Stimulated activated naive B cell treated with anti-CD40 and anti-IgM and Interleukin-4, amounts not matched to agents 10 μg/mL and 1 μg/mL and 100 μg/mL, for 72 hours (primary cell): ENCODE data around the gene CCDC107.
"Not testable (repeated sequence)": the region's sequence is repeated elsewhere in the genome, so short reads cannot be mapped to it uniquely, and the experiment has no call there.

ENCODE experiments used
- ATAC-seq, 2 donors: fragments of 150-1000 bp; cut with Tn5 transposase; replicated peaks; 2 replicates each; pipeline ENCODE4 v1.10.0; 2021; ENCODE audit warnings: moderate library complexity in 1 of 2
- DNase-seq: peaks from one replicate; pipeline ENCODE4 v3.0.0; 2021
- H3K27ac Mint-ChIP-seq: one replicate; pipeline ENCODE4 v1.8.0; 2022; ENCODE audit warnings: mild to moderate bottlenecking, mixed read lengths
- H3K27me3 Mint-ChIP-seq, 2 donors: one replicate each; pipeline ENCODE4 v1.8.0; 2022; ENCODE audit warnings: mixed read lengths in 2 of 2
- H3K36me3 Mint-ChIP-seq, 2 donors: one replicate each; pipeline ENCODE4 v1.8.0; 2022; ENCODE audit warnings: mixed read lengths in 2 of 2, mild to moderate bottlenecking in 1 of 2
- H3K4me1 Mint-ChIP-seq, 2 donors: one replicate each; pipeline ENCODE4 v1.8.0; 2022; ENCODE audit warnings: mixed read lengths in 2 of 2, mild to moderate bottlenecking in 1 of 2
- H3K4me3 Mint-ChIP-seq, 2 donors: one replicate each; pipeline ENCODE4 v1.8.0; 2022; ENCODE audit warnings: mild to moderate bottlenecking in 2 of 2, mixed read lengths in 2 of 2, moderate library complexity in 1 of 2
- H3K9me3 Mint-ChIP-seq, 2 donors: one replicate each; pipeline ENCODE4 v1.8.0; 2022; ENCODE audit warnings: mixed read lengths in 2 of 2, mild to moderate bottlenecking in 1 of 2

CCDC107 gene

GRCh38 chr9:35627575-35627974 lies 30.5 kb upstream of the CCDC107 start:
- Mint-ChIP-seq H3K4me1 (peaks cover 28 to 61% of the 10 kb centered on the region in 2 donors), H3K27ac (peak overlapping the region; percentile 89), H3K36me3 (peaks cover 0 to 2% of the 10 kb centered on the region in 2 donors), H3K27me3 (no peaks in the 10 kb centered on the region), H3K9me3 (peaks cover 0 to 2% of the 10 kb centered on the region in 2 donors), H3K4me3 (peak overlapping the region; percentile 57 to 58)
- ATAC-seq (peak; percentile 93 to 94), DNase-seq (no peak)

DNA sequence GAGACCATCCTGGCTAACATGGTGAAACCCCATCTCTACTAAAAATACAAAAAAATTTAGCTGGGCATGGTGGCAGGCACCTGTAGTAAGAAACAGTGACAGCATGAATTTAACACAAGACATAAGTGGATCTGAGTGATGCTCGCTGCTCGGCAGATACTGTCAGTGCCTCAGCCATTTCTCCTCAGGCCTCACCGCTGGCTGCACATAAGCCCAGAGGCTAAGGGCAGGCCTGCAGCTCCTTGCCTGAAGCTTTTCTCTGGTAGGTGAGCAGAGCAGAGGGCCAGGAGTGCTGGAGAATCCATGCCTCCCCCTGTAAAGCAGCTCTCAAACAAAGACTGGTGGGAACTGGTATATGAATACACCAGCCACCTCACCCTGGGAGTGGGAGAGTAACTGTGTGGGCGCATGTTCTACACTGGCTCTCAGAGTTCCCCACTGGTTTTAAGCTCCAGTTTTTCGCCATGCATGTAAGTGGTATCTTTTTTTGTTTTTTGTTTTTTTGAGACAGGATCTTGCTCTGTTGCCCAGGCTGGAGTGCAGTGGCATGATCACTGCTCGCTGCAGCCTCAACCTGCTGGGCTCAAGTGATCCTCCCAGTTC lies 29.6 kb upstream of the CCDC107 start:
- Mint-ChIP-seq H3K27ac (peak overlapping the region; percentile 89), H3K27me3 (no peaks in the 10 kb centered on the region), H3K4me3 (no peak overlapping the region)

DNA sequence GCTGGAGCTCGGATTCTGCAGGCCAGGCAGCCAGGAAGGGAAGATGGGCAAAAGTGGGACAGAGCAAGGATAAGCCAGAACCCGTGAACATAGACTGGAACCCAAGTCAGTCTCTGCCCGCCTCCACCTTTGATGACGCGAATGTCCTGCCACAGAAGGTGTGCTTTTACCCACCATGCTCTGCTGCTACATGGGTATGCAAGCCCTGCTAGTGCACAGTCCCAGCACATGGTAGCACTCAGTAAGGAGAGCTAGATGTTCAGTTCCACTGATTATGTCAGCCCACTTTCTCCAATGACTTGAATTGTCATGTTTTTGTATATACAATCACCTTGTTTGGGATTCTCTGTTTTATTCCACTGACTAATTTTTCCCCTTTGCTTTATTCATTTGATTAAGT lies 28.5 kb upstream of the CCDC107 start:
- DNase-seq (no peak), ATAC-seq (no peak)
- Mint-ChIP-seq H3K4me3 (no peak overlapping the region), H3K27ac (peak overlapping the region; percentile 5), H3K4me1 (peaks cover 36 to 69% of the 10 kb centered on the region in 2 donors), H3K27me3 (no peaks in the 10 kb centered on the region), H3K36me3 (peaks cover 0 to 2% of the 10 kb centered on the region in 2 donors), H3K9me3 (peaks cover 0 to 2% of the 10 kb centered on the region in 2 donors)

More for the DNA sequence above, 29.6 kb upstream of the CCDC107 start:
- H3K9me3 Mint-ChIP-seq: peaks cover 0 to 2% of the 10 kb centered on the region in 2 donors
- DNase-seq (no peak), ATAC-seq (no peak)
- peaks cover 0 to 2% of the 10 kb centered on the region in 2 donors for H3K36me3 Mint-ChIP-seq
- H3K4me1 Mint-ChIP-seq: peaks cover 30 to 60% of the 10 kb centered on the region in 2 donors

- Mint-ChIP-seq H3K4me1 (peaks cover 53 to 72% of the 10 kb centered on the region in 2 donors), H3K36me3 (peaks cover 16 to 21% of the 10 kb centered on the region in 2 donors), H3K9me3 (peaks cover 6 to 14% of the 10 kb centered on the region in 2 donors), H3K4me3 (peak overlapping the region; percentile 36 to 63), H3K27me3 (no peaks in the 10 kb centered on the region), H3K27ac (peak overlapping the region; percentile 90)
- no peak for ATAC-seq
- no peak for DNase-seq
Observed at GRCh38 chr9:35635730-35636129, 22.4 kb upstream of the CCDC107 start.

DNA sequence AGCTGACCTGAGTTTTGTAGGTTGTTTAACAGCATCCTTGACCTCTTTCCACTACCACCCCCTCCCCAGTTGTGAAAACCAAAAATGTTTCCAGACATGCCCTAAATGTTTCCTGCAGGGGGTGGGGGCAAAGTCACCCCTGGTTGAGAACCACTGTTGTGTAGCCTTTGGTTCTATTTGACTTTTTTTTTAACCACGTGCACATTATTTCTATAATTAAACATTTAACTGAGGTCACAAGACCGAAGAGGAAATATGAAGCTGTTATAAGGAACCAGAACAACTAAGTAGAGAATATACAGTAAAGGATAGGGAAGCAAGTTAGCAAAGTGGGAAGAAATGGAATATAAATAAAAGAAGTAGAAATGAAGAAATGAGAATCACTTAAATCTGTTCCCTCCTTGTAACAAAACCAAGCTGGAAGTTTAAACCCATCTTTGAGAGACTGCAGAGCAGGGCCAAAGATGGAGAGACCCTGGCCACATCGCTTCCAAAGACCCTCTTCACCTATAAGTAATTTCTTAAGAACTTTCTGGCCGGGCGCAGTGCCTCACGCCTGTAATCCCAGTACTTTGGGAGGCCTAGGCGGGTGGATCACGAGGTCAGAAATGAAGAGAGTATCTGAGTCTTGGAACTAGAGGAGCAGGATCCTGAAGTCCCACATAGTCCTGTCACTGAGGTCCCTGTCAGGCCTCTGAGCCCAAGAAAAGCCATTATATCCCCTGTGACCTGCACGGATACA lies 21.8 kb upstream of the CCDC107 start:
- ATAC-seq (peak; percentile 55 to 65), DNase-seq (no peak)
- Mint-ChIP-seq H3K27ac (peak overlapping the region; percentile 90), H3K4me1 (peaks cover 58 to 78% of the 10 kb centered on the region in 2 donors), H3K27me3 (no peaks in the 10 kb centered on the region), H3K36me3 (peaks cover 20 to 26% of the 10 kb centered on the region in 2 donors), H3K4me3 (peak overlapping the region; percentile 36 to 63), H3K9me3 (peaks cover 6 to 14% of the 10 kb centered on the region in 2 donors)

GRCh38 chr9:35636877-35637246 lies 21.2 kb upstream of the CCDC107 start:
- not testable (repeated sequence) for DNase-seq, H3K27me3 Mint-ChIP-seq, ATAC-seq
- Mint-ChIP-seq H3K9me3 (peaks cover 6 to 14% of the 10 kb centered on the region in 2 donors), H3K4me1 (peaks cover 64 to 84% of the 10 kb centered on the region in 2 donors), H3K27ac (peak overlapping the region; percentile 90), H3K4me3 (peak overlapping the region; percentile 5 to 37), H3K36me3 (peaks cover 20 to 26% of the 10 kb centered on the region in 2 donors)

GRCh38 chr9:35637427-35637955 lies 20.6 kb upstream of the CCDC107 start:
- H3K4me3 Mint-ChIP-seq: peak overlapping the region; percentile 37 to 53
- H3K4me1 Mint-ChIP-seq: peaks cover 69 to 88% of the 10 kb centered on the region in 2 donors
- peak overlapping the region; percentile 90 for H3K27ac Mint-ChIP-seq
- ATAC-seq, DNase-seq, H3K27me3 Mint-ChIP-seq: not testable (repeated sequence)
- H3K36me3 Mint-ChIP-seq: peaks cover 20 to 26% of the 10 kb centered on the region in 2 donors
- H3K9me3 Mint-ChIP-seq: peaks cover 6 to 14% of the 10 kb centered on the region in 2 donors

- Mint-ChIP-seq H3K4me1 (peaks cover 73 to 92% of the 10 kb centered on the region in 2 donors), H3K9me3 (peaks cover 8 to 14% of the 10 kb centered on the region in 2 donors), H3K36me3 (peaks cover 24 to 31% of the 10 kb centered on the region in 2 donors), H3K27ac (peak overlapping the region; percentile 90)
- not testable (repeated sequence) for H3K27me3 Mint-ChIP-seq, ATAC-seq, H3K4me3 Mint-ChIP-seq, DNase-seq
Observed at GRCh38 chr9:35638751-35639150, 19.3 kb upstream of the CCDC107 start.

DNA sequence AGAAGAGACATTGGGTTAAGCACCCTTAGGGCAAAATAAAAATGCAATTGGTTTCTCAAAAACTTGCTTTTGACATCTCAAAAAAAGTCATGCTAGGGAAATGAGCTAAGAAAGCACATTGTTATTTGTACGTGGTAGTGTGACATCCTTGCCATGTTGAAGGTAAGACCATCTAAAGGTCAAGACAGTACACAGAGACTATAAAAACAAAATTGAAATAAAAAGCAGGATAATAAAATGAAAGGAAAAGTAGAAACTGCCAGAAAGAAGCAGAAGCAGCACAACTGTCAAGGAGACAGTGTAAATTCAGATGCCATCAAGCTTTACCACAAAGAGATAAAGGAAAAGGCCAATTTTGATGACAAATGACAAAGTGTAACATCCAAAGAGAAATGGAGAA lies 18.9 kb upstream of the CCDC107 start:
- peak; percentile 18 to 33 for ATAC-seq
- Mint-ChIP-seq H3K27ac (peak overlapping the region; percentile 90), H3K4me1 (peaks cover 71 to 91% of the 10 kb centered on the region in 2 donors), H3K9me3 (peaks cover 8 to 14% of the 10 kb centered on the region in 2 donors), H3K36me3 (peaks cover 24 to 31% of the 10 kb centered on the region in 2 donors), H3K4me3 (peak overlapping the region; percentile 46 to 63)
- H3K27me3 Mint-ChIP-seq, DNase-seq: not testable (repeated sequence)

DNA sequence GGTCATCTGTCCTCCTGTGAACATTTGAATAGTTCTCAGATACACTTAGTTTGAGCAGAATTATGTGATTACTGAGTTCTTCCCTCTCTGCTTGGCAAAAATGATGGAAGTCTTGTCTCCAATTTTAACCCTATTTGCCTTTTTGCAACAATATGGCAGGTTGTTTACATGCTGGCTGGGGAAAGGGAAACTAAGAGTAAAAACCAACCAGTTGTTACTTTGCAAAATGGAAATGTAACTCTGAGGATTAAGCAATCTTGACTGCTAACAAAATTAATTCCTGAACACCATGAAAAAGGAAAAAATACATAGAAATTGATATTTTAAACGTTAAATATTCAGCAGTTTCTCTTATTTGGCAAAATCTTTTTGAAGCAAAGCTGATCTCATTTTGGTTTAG lies 18.5 kb upstream of the CCDC107 start:
- DNase-seq: no peak
- no peak for ATAC-seq
- Mint-ChIP-seq H3K4me1 (peaks cover 72 to 91% of the 10 kb centered on the region in 2 donors), H3K4me3 (peak overlapping the region; percentile 46 to 63), H3K27me3 (no peaks in the 10 kb centered on the region), H3K36me3 (peaks cover 25 to 33% of the 10 kb centered on the region in 2 donors), H3K9me3 (peaks cover 8 to 14% of the 10 kb centered on the region in 2 donors), H3K27ac (peak overlapping the region; percentile 90)

DNA sequence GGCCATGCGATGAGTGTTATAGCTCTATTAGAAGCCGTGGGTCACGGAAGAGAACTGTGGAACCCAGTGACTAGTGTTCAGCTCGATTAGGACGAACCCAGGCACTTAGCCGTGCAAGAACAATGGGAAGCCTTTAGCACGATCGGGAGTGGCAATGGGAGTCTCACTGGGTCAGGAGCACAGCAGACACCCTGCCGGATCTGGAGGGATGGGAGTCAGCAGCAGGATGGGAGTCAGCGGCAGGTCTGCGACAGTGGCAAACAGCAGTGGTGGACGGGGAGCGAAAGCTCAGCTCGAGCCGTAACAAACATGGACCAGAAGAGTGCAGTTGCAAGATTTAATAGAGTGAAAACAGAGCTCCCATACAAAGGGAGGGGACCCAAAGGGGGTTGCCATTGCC lies 17.7 kb upstream of the CCDC107 start:
- Mint-ChIP-seq H3K4me1 (peaks cover 68 to 91% of the 10 kb centered on the region in 2 donors), H3K9me3 (peaks cover 8 to 14% of the 10 kb centered on the region in 2 donors), H3K36me3 (peaks cover 27 to 35% of the 10 kb centered on the region in 2 donors), H3K27ac (peak overlapping the region; percentile 84), H3K4me3 (peak overlapping the region; percentile 55 to 62)
- H3K27me3 Mint-ChIP-seq, DNase-seq, ATAC-seq: not testable (repeated sequence)

DNA sequence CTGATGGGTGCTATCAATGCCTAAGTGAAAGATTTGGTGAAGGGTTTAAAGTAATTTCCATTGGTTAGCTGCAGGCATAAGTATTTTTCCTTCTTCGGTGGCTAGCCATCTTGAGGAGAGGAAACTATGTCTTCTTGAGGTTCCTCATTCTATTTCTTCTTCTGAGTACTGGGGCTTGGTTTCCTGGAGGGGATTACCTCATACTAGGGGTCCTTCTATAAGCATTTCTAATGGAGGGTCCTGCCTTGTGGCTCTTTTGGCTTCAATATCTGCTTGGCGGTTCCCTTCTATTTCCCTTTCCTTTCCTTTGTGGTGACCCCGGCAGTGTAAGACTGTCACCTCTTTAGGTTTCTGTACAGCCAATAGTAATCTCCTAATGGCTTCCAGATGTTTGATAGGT lies 16.6 kb upstream of the CCDC107 start:
- Mint-ChIP-seq H3K4me1 (peaks cover 64 to 91% of the 10 kb centered on the region in 2 donors), H3K4me3 (peak overlapping the region in 1 of 2 donors; percentile 37), H3K36me3 (peaks cover 31 to 35% of the 10 kb centered on the region in 2 donors), H3K27ac (peak overlapping the region; percentile 91), H3K9me3 (peaks cover 8 to 14% of the 10 kb centered on the region in 2 donors)
- not testable (repeated sequence) for DNase-seq, H3K27me3 Mint-ChIP-seq, ATAC-seq

- peak overlapping the region; percentile 90 for H3K27ac Mint-ChIP-seq
- peaks cover 4 to 6% of the 10 kb centered on the region in 2 donors for H3K9me3 Mint-ChIP-seq
- peaks cover 55 to 88% of the 10 kb centered on the region in 2 donors for H3K4me1 Mint-ChIP-seq
- ATAC-seq (no peak), DNase-seq (no peak)
- no peaks in the 10 kb centered on the region for H3K27me3 Mint-ChIP-seq
- peaks cover 25 to 27% of the 10 kb centered on the region in 2 donors for H3K36me3 Mint-ChIP-seq
- H3K4me3 Mint-ChIP-seq: no peak overlapping the region
Observed at GRCh38 chr9:35643046-35643445, 15.0 kb upstream of the CCDC107 start.

DNA sequence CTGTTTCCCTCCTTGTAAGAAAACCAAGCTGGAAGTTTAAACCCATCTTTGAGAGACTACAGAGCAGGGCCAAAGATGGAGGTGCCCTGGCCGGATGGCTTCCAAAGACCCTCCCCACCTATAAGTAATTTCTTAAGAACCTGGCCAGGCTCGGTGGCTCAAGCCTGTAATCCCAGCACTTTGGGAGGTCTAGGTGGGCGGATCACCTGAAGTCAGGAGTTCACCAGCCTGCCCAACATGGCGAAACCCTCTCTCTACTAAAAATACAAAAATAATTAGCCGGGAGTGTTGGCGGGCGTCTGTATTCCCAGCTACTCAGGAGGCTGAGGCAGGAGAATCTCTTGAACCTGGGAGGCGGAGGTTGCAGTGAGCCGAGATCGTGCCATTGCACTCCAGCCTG lies 12.4 kb upstream of the CCDC107 start:
- peak overlapping the region; percentile 87 to 100 for H3K4me3 Mint-ChIP-seq
- H3K27ac Mint-ChIP-seq: peak overlapping the region; percentile 91
- H3K4me1 Mint-ChIP-seq: peaks cover 62 to 93% of the 10 kb centered on the region in 2 donors

More for the DNA sequence above, 12.4 kb upstream of the CCDC107 start:
- not testable (repeated sequence) for ATAC-seq, H3K9me3 Mint-ChIP-seq, H3K27me3 Mint-ChIP-seq, DNase-seq
- peaks cover 14% of the 10 kb centered on the region in 2 donors for H3K36me3 Mint-ChIP-seq
